ENCODE data around the gene MOGAT1. TPM values are rescaled to one million over a fixed set of nuclear protein-coding genes. Genes with fewer than 3 reads are reported as not detected.

The MOGAT1 gene
- total and polyA plus RNA-seq, 2 of the 4 experiments (the other 2 are of a cell fraction), result not detected

- Histone ChIP-seq H3K4ac (ENCODE audit: low read depth, low read length) (no peak overlapping the region), H3K4me1 (ENCODE audit: control insufficient read depth, insufficient read depth, low read length) (peaks cover 11% of the 10 kb centered on the region), H2BK5ac (ENCODE audit: low read depth, low read length, poor library complexity, severe bottlenecking) (peak overlapping the region; percentile 33), H3K4me3 (ENCODE audit: insufficient read depth, low read depth, low read length) (no peak overlapping the region), H4K20me1 (ENCODE audit: insufficient read depth, low read length) (no peaks in the 10 kb centered on the region), H3K27me3 (ENCODE audit: control insufficient read depth, insufficient read depth, low read length) (no peaks in the 10 kb centered on the region), H2AK9ac (replicated peaks; ENCODE audit: low read depth, low read length, poor library complexity) (no peak overlapping the region), H2AK5ac (ENCODE audit: low read depth, low read length) (no peak overlapping the region), H2BK20ac (ENCODE audit: low read depth, low read length) (no peak overlapping the region), H4K8ac (ENCODE audit: low read depth in 2 of 2, low read length in 2 of 2) (no peak overlapping the region), H3K14ac (replicated peaks; ENCODE audit: low read depth, low read length) (no peak overlapping the region), H3K9me3 (ENCODE audit: control insufficient read depth, insufficient read depth, low read length) (no peaks in the 10 kb centered on the region), H3K79me1 (ENCODE audit: low read depth in 1 of 2, low read length in 2 of 2) (no peaks in the 10 kb centered on the region), H3K9me1 (ENCODE audit: insufficient read depth, low read length) (peaks cover 5% of the 10 kb centered on the region; the same call in 1 of the 2 replicates), H4K91ac (ENCODE audit: insufficient read depth, low read depth, low read length) (no peak overlapping the region), H3K4me2 (ENCODE audit: low read depth, low read length) (no peak overlapping the region), H3K18ac (ENCODE audit: low read depth, low read length) (no peak overlapping the region), H2AFZ (replicated peaks; ENCODE audit: low read length, poor library complexity) (no peak overlapping the region), H2BK120ac (ENCODE audit: low read depth, low read length) (no peak overlapping the region), H3K27ac (ENCODE audit: insufficient read depth, low read length) (no peak overlapping the region), H3K36me3 (ENCODE audit: control insufficient read depth, insufficient read depth, low read length) (no peaks in the 10 kb centered on the region), H4K5ac (ENCODE audit: low read depth, low read length) (no peak overlapping the region), H2BK15ac (ENCODE audit: low read depth, low read length) (no peak overlapping the region), H3K9ac (ENCODE audit: low read depth, low read length) (no peak overlapping the region), H3K23ac (ENCODE audit: low read depth, low read length) (no peak overlapping the region), H3K56ac (ENCODE audit: extremely low read depth, insufficient read depth, low read length) (no peak overlapping the region)
- ATAC-seq (ENCODE audit: low read depth), result peak; percentile 18
- DNase-seq, result peak; percentile 74
- WGBS, 2 experiments (ENCODE audit: extremely low coverage in 2 of 2, insufficient read length in 1 of 2), result no CpG with 5 or more reads among the region's 12 CpGs
- no TSS peak for BruUV-seq (replicated peaks)
- TF ChIP-seq MAFK (IDR thresholded peaks at IDR 0.05; ENCODE audit: low read depth, low read length) (no peak), CEBPB (IDR thresholded peaks at IDR 0.05; ENCODE audit: low read depth, low read length) (no peak), CHD1 (IDR thresholded peaks at IDR 0.05; ENCODE audit: low read depth, low read length) (no peak), SMC3 (IDR thresholded peaks at IDR 0.05; ENCODE audit: low read depth, low read length) (peak; percentile 79), CTCF (conservative IDR thresholded peaks at IDR 0.05; ENCODE audit: low read depth, low read length) (peak; percentile 81), POLR2A (IDR thresholded peaks at IDR 0.05; ENCODE audit: low read depth, low read length) (no peak), USF2 (IDR thresholded peaks at IDR 0.05; ENCODE audit: low read depth, low read length) (no peak), BHLHE40 (IDR thresholded peaks at IDR 0.05; ENCODE audit: low read depth, low read length) (no peak), RCOR1 (IDR thresholded peaks at IDR 0.05; ENCODE audit: insufficient replicate concordance, low read length) (no peak), RAD21 (IDR thresholded peaks at IDR 0.05; ENCODE audit: low read length) (peak; percentile 76), NFE2L2 (IDR thresholded peaks at IDR 0.05; ENCODE audit: low read depth, low read length) (no peak), FOS (IDR thresholded peaks at IDR 0.05; ENCODE audit: low read depth, low read length) (no peak)
- TF ChIP-seq, protein P1, sequence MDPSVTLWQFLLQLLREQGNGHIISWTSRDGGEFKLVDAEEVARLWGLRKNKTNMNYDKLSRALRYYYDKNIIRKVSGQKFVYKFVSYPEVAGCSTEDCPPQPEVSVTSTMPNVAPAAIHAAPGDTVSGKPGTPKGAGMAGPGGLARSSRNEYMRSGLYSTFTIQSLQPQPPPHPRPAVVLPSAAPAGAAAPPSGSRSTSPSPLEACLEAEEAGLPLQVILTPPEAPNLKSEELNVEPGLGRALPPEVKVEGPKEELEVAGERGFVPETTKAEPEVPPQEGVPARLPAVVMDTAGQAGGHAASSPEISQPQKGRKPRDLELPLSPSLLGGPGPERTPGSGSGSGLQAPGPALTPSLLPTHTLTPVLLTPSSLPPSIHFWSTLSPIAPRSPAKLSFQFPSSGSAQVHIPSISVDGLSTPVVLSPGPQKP (IDR thresholded peaks at IDR 0.05; ENCODE audit: borderline replicate concordance, low read depth, low read length), result no peak
- ChIA-PET CTCF (interaction anchor here (0.8 to 2.9 kb wide), 7 partner anchors 153 to 250 kb away, joined by 3 to 18 read pairs (median 7); no protein-coding TSS in a partner anchor), POLR2A (ENCODE audit: unreplicated experiment) (interaction anchor here (0.8 kb wide), 1 partner anchor 152 kb away, joined by 4 read pairs; no protein-coding TSS in a partner anchor)
- intact Hi-C loops (cut with micrococcal nuclease) (loop anchor here (1.0 to 5.0 kb wide), 5 partner anchors 89 to 249 kb away; no protein-coding TSS in a partner anchor), in situ Hi-C loops (cut with MboI; ENCODE audit: low sequenced_read_pairs) (loop anchor here (5.0 kb wide), 1 partner anchor 154 kb away; the partner anchor contains the start of gene ACSL3), dilution Hi-C loops (cut with HindIII; ENCODE audit: low sequenced_read_pairs, unreplicated experiment) (no loop called here)
Observed at GRCh38 chr2:222708274-222708710, 36.8 kb downstream of the MOGAT1 start.
